DMS 273 treated with DMSO at 0.1 percent for 48 hours (cell line): ENCODE results near the gene TMEM74B.

Source experiments
- DNase-seq: peaks from one replicate; lab custom pipeline; 2025; lab: John Stamatoyannopoulos, UW

TMEM74B gene

DNA sequence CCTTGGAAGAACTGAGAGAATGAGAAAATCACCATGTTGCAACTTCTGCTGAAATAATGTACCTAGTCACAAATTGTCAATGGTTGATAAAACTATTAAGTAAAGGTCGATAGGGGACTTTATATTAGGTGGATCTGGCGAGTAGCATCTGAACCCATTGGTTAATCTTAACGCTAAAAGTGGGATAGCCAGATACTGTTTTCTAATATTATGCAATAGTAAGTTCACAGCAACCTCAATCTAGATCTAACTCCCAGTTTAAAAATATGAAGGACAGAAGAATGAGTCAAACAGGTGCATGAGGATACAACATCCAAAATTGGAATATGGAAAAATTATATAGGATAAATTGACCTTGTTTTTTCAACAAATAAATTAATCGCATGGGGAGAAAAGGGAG, 47.5 kb downstream of the TMEM74B start:
- DNase-seq = no peak

DNA sequence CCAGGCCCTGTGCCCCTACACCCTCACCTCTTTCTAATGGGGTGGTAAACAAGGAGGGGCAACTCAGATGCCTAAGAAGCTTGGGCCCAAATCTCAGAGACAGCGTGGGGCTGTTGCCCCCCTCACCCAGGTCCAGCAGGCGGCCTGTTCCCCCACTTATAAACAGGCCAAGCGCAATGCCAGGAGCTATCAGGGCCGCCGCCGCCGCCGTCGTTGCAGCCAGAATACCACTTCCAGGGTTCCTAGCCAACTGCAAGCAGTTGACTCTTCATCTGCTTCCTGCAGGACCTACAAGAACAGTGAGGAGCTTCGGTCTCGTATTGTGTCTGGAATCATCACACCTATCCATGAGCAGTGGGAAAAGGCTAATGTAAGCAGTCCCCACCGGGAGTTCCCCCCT, 49.9 kb downstream of the TMEM74B start:
- no peak for DNase-seq

DNA sequence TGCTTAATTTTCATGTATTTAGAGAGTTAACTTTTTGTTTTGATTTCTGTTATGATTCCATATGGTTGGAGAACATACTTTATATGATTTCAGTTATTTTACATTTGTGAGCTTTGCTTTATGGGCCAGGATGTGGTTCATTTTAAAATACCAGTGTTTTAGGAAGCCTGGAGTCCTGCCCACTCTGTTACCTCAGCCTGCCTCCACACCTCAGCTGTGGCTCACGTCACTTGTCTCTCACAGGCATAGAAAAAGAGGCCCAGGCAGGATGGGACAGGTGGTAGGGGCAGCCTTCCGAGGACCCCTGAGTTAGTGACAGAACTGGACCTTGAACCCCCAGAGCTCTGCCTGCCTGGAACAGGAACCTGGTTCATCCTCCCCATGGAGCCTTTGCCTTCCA, 50.4 kb downstream of the TMEM74B start:
- DNase-seq = no peak

DNA sequence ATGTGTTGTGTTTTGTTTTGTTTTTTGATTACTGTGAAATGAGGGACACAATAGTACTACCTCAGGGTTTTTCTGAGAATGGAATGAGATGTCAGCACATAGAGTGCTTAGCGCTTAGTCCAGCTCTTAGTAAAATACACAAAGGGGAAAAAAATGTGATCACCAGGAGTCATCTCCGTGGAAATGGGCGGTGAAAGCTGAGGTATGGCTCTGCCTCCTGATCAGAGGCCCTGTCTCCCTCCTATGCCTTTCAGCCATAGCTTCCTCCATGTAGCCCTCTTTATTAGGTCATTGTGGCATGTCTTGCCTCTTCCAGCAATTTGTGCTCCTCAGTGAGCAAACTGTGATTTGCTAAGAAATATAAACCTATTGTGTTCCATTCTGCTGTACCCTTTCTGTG, 53.4 kb downstream of the TMEM74B start:
- DNase-seq = no peak

DNA sequence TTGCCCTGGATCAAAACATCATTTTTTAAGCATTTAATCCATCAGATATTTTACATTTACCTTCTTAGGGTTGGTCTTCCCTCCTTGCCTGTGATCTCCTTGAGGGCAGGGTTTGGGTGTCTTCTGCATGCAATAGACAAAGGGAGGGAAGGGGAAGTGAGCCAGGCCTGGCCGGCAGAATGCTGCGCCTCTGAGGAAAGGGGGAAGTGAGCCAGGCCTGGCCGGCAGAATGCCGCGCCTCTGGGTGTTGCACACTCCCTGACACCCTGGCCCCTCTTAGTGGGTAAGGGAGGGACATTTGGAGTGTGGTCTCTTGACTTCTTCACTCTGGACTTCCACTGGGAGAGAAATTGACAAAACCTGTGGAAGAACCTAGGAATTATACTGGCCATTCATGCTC, 53.9 kb downstream of the TMEM74B start:
- no peak for DNase-seq
